Keratinocyte (primary cell): Measurements from ENCODE around the gene SLC7A1. TPM values are rescaled to one million over a fixed set of nuclear protein-coding genes. Genes with fewer than 3 reads are reported as not detected.

Experiments
- DNase-seq: peaks from one replicate; pipeline ENCODE4 v3.0.0-alpha.2; 2011; ENCODE audit warnings: low read depth, missing footprints, low spot score
- FAIRE-seq: peaks from 2 replicates; lab custom pipeline; 2011; peaks lifted over from hg19 to GRCh38; lab: Jason Lieb, UNC
- H2AFZ ChIP-seq: 2 replicates; pipeline ENCODE4 v1.6.0; 2012; ENCODE audit warnings: low read length, control low read depth, inconsistent platforms; ENCODE audit not compliant: control insufficient read depth
- H3K27ac ChIP-seq: 2 replicates; pipeline ENCODE4 v1.5.1; 2011; ENCODE audit warnings: low read length; ENCODE audit not compliant: control insufficient read depth, insufficient read depth
- H3K27me3 ChIP-seq: 3 replicates; pipeline ENCODE4 v1.6.0; 2011; ENCODE audit warnings: low read length; ENCODE audit not compliant: control insufficient read depth, insufficient read depth; ENCODE audit errors: extremely low read depth
- H3K36me3 ChIP-seq, 2 experiments: 2 replicates in 1 of 2; 3 replicates in 1 of 2; pipeline ENCODE4 v1.5.1; 2011; ENCODE audit warnings: low read length in 2 of 2, mild to moderate bottlenecking in 1 of 2; ENCODE audit not compliant: control insufficient read depth in 2 of 2, insufficient read depth in 2 of 2; ENCODE audit errors: extremely low read depth in 1 of 2
- H3K4me1 ChIP-seq: 3 replicates; pipeline ENCODE4 v1.5.1; 2011; ENCODE audit warnings: low read length; ENCODE audit not compliant: control insufficient read depth, insufficient read depth; ENCODE audit errors: extremely low read depth
- H3K4me2 ChIP-seq: 3 replicates; pipeline ENCODE4 v1.6.0; 2011; ENCODE audit warnings: low read depth, low read length; ENCODE audit not compliant: control insufficient read depth, insufficient read depth; ENCODE audit errors: extremely low read depth
- H3K4me3 ChIP-seq, 3 experiments: fragments of 200-600 bp in 1 of 3; sonication (generic) in 1 of 3; 2 replicates in 2 of 3; 3 replicates in 1 of 3; pipeline ENCODE4 v1.5.1; 2011 to 2016; ENCODE audit warnings: low read length in 3 of 3, mild to moderate bottlenecking in 3 of 3, control low read depth in 2 of 3, inconsistent platforms in 1 of 3, low read depth in 1 of 3, mixed read lengths in 1 of 3, mixed run types in 1 of 3, moderate library complexity in 1 of 3; ENCODE audit not compliant: control insufficient read depth in 2 of 3, insufficient read depth in 2 of 3; ENCODE audit errors: extremely low read depth in 1 of 3
- H3K79me2 ChIP-seq: 2 replicates; pipeline ENCODE4 v1.6.0; 2012; ENCODE audit warnings: low read length; ENCODE audit not compliant: control insufficient read depth, insufficient read depth
- H3K9ac ChIP-seq: 3 replicates; pipeline ENCODE4 v1.6.0; 2011; ENCODE audit warnings: low read length; ENCODE audit not compliant: control insufficient read depth, insufficient read depth; ENCODE audit errors: extremely low read depth
- H3K9me1 ChIP-seq: 3 replicates; pipeline ENCODE4 v1.6.0; 2011; ENCODE audit warnings: low read length; ENCODE audit not compliant: control insufficient read depth, insufficient read depth; ENCODE audit errors: extremely low read depth
- H3K9me3 ChIP-seq: 2 replicates; pipeline ENCODE4 v1.5.1; 2012; ENCODE audit warnings: low read depth, low read length; ENCODE audit not compliant: control insufficient read depth
- H4K20me1 ChIP-seq: 3 replicates; pipeline ENCODE4 v1.6.0; 2011; ENCODE audit warnings: low read length; ENCODE audit not compliant: control insufficient read depth, insufficient read depth; ENCODE audit errors: extremely low read depth
- CTCF ChIP-seq, 3 experiments: IDR thresholded peaks in 1 of 3; conservative IDR thresholded peaks in 1 of 3; optimal IDR thresholded peaks in 1 of 3; 2 replicates in 2 of 3; 3 replicates in 1 of 3; pipeline versions ENCODE3 to v1.5.1; 2011; ENCODE audit warnings: low read length in 3 of 3, mild to moderate bottlenecking in 3 of 3, moderate library complexity in 2 of 3, control low read depth in 1 of 3, inconsistent platforms in 1 of 3; ENCODE audit not compliant: insufficient read depth in 2 of 3; ENCODE audit errors: extremely low read depth in 1 of 3
- EZH2 ChIP-seq: IDR thresholded peaks from one replicate; pipeline ENCODE4 v1.6.1; 2012; ENCODE audit warnings: inconsistent platforms, mild to moderate bottlenecking, low read length, moderate library complexity
- dilution Hi-C: fragments of 300-500 bp; cut with MboI; formaldehyde crosslinking; loops from one replicate; pipeline ENCODE4 v1.7.0; 2020; ENCODE audit warnings: low sequenced_read_pairs; ENCODE audit not compliant: extremely low pct_ligation_motif_present
- polyA plus RNA-seq, 5 experiments: library from polyadenylated mRNA; depleted of rRNA in 3 of 5; stranded (reverse) in 3 of 5; stranded (forward) in 1 of 5; unstranded in 1 of 5; fragments of >200 nt; gene quantifications; 1 replicate in 1 of 5; 2 replicates in 3 of 5; 3 replicates in 1 of 5; pipeline versions ENCODE4 v1.2.1 to v1.2.3, GENCODE V29; 2011 to 2012; ENCODE audit warnings: missing spikeins in 2 of 5, low read depth in 1 of 5, low replicate concordance in 1 of 5

SLC7A1 gene
- polyA plus RNA-seq, 1 donor (not counting 4 experiments of a cell fraction or from before 2014, with no cell fraction given) = 41.5 TPM

- Histone ChIP-seq H4K20me1 (peaks cover 21% of the 10 kb centered on the region), H3K79me2 (peaks cover 93% of the 10 kb centered on the region), H3K9ac (no peak overlapping the region), H3K4me1 (peaks cover 4% of the 10 kb centered on the region), H3K27me3 (no peaks in the 10 kb centered on the region), H2AFZ (no peak overlapping the region), H3K9me3 (no peaks in the 10 kb centered on the region), H3K9me1 (peaks cover 6% of the 10 kb centered on the region), H3K36me3 (peaks cover 41 to 46% of the 10 kb centered on the region in 2 experiments), H3K4me3 (no peak overlapping the region), H3K27ac (no peak overlapping the region), H3K4me2 (no peak overlapping the region)
- FAIRE-seq = no peak
- dilution Hi-C loops = no loop called here
- TF ChIP-seq EZH2 (no peak), CTCF (optimal IDR thresholded peaks at IDR 0.05 in 1 of 3, IDR thresholded peaks at IDR 0.05 in 1 of 3, conservative IDR thresholded peaks at IDR 0.05 in 1 of 3; ENCODE audit: extremely low read depth in 1 of 3, insufficient read depth in 2 of 3, low read length in 3 of 3) (no peak)
- no peak for DNase-seq
These were observed 56.8 kb downstream of the SLC7A1 start for GRCh38 chr13:29538652-29539040.

- Histone ChIP-seq H3K36me3 (peaks cover 38 to 53% of the 10 kb centered on the region in 2 experiments), H3K9ac (no peak overlapping the region), H3K27me3 (no peaks in the 10 kb centered on the region), H4K20me1 (peaks cover 23% of the 10 kb centered on the region), H3K4me1 (peaks cover 4% of the 10 kb centered on the region), H2AFZ (no peak overlapping the region), H3K9me3 (no peaks in the 10 kb centered on the region), H3K4me3 (no peak overlapping the region), H3K4me2 (no peak overlapping the region), H3K9me1 (peaks cover 2% of the 10 kb centered on the region), H3K79me2 (peaks cover 92% of the 10 kb centered on the region), H3K27ac (no peak overlapping the region)
- FAIRE-seq (no peak), DNase-seq (no peak)
- dilution Hi-C loops = no loop called here
- TF ChIP-seq EZH2 = no peak
These were observed 57.5 kb downstream of the SLC7A1 start for GRCh38 chr13:29537736-29538651.
